Stomach (tissue), 4 donors: ENCODE measurements around the gene PHTF2.

Experiments
- CTCF ChIP-seq, 7 experiments: fragments of 450-650 bp in 4 of 7; fragments of 200-600 bp in 3 of 7; sonication (generic) in 3 of 7; IDR thresholded peaks; one replicate each; pipeline ENCODE4 v1.5.1; 2016 to 2019; ENCODE audit warnings: antibody characterized with exemption in 7 of 7, control low read depth in 2 of 7, mild to moderate bottlenecking in 1 of 7
- EP300 ChIP-seq: sonication (generic); formaldehyde crosslinking; IDR thresholded peaks from one replicate; pipeline ENCODE4 v1.6.1; 2017; ENCODE audit warnings: antibody characterized with exemption
- POLR2A ChIP-seq, 4 donors: fragments of 450-650 bp; IDR thresholded peaks; one replicate each; pipeline ENCODE4 v1.6.1; 2016; ENCODE audit warnings: antibody characterized with exemption in 4 of 4, control low read depth in 2 of 4, mild to moderate bottlenecking in 1 of 4, moderate library complexity in 1 of 4
- POLR2AphosphoS5 ChIP-seq, 3 donors: sonication (generic); formaldehyde crosslinking; IDR thresholded peaks; one replicate each; pipeline ENCODE4 v1.6.1; 2016; ENCODE audit warnings: antibody characterized with exemption in 3 of 3

GRCh38 chr7:77950548-77950947 lies 152.0 kb downstream of the PHTF2 start:
- no peak for TF ChIP-seq CTCF (IDR thresholded peaks at IDR 0.05)
- no peak for TF ChIP-seq EP300
- TF ChIP-seq POLR2A (IDR thresholded peaks at IDR 0.05): no peak
- TF ChIP-seq POLR2AphosphoS5 (IDR thresholded peaks at IDR 0.05): no peak
